Hepatocyte (in vitro differentiated cells): ENCODE data around the gene LRRC45.

Source experiments
- CTCF ChIP-seq: fragments of 200-600 bp; sonication (generic); IDR thresholded peaks from 2 replicates; pipeline ENCODE4 v1.5.1; 2016; ENCODE audit warnings: antibody characterized with exemption, mild to moderate bottlenecking; ENCODE audit not compliant: poor library complexity
- EZH2 ChIP-seq: fragments of 200-600 bp; sonication (generic); IDR thresholded peaks from 2 replicates; pipeline ENCODE4 v1.6.1; 2016; ENCODE audit warnings: antibody characterized with exemption, mild to moderate bottlenecking, borderline replicate concordance
- EZH2phosphoT487 ChIP-seq: fragments of 200-600 bp; sonication (generic); IDR thresholded peaks from one replicate; pipeline ENCODE4 v1.6.1; 2018; ENCODE audit warnings: antibody characterized with exemption, mild to moderate bottlenecking, low read depth, moderate library complexity; ENCODE audit not compliant: unreplicated experiment, severe bottlenecking

DNA sequence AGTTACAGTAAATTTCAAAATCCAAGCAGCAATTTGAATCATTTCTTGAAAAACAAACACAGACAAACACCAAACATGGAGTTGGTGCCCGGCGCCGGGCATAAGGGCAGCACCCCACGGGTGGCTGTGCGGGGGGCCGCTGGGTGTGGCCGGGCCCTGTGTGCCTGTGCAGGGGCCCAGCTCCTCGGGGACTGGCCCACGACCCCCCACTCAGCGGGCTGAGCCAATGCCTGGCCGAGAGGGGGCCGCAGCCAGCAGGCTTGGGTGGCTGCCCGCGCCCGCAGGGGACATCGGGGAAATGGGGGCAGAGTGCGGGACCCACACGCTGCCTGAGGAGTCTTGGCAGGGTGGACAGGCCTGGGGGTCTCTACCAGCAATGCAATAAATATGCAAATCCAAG is 55.3 kb downstream of the LRRC45 start:
- TF ChIP-seq EZH2phosphoT487 (no peak), CTCF (no peak), EZH2 (no peak)
